ENCODE measurements around the gene GMDS.

Gene GMDS

DNA sequence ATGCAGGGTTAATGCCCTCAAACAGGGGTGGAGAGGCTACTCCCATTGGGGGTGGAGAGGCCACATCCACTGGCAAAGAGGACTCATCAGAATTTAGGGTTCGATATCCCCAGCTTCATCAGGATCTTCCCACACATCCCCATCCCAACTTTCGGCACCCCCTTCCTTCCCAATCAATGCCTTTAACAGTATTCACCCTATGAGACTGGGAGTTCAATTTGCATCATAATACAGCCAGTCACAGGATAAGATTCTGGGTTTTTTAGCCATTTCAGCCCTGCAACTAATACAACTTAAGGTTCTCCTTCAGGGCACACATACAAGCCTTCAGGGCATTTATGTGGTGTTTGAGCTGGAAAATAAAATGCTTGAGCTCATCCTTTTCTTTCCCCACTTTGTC, 80.9 kb downstream of the GMDS start:
- Histone ChIP-seq H3K27me3 (ENCODE audit: low read depth, low read length) (no peaks in the 10 kb centered on the region), H3K4me1 (ENCODE audit: low read length) (no peaks in the 10 kb centered on the region), H3K27ac (ENCODE audit: low read length) (no peak overlapping the region), H4K20me1 (ENCODE audit: insufficient read depth, low read length) (no peaks in the 10 kb centered on the region), H3K9me3 (ENCODE audit: insufficient read depth, low read length) (no peaks in the 10 kb centered on the region), H3K9ac (ENCODE audit: low read length) (no peak overlapping the region), H3K36me3 (replicated peaks; ENCODE audit: low read depth, low read length) (peaks cover 3% of the 10 kb centered on the region), H3K4me2 (ENCODE audit: low read length) (no peak overlapping the region), H2AFZ (ENCODE audit: low read depth, low read length) (no peak overlapping the region), H3K4me3 (ENCODE audit: low read length) (no peak overlapping the region), H3K79me2 (ENCODE audit: low read length) (no peaks in the 10 kb centered on the region)
- no peak for TF ChIP-seq EZH2phosphoT487 (IDR thresholded peaks at IDR 0.05; ENCODE audit: low read depth)
- TF ChIP-seq, protein P1, sequence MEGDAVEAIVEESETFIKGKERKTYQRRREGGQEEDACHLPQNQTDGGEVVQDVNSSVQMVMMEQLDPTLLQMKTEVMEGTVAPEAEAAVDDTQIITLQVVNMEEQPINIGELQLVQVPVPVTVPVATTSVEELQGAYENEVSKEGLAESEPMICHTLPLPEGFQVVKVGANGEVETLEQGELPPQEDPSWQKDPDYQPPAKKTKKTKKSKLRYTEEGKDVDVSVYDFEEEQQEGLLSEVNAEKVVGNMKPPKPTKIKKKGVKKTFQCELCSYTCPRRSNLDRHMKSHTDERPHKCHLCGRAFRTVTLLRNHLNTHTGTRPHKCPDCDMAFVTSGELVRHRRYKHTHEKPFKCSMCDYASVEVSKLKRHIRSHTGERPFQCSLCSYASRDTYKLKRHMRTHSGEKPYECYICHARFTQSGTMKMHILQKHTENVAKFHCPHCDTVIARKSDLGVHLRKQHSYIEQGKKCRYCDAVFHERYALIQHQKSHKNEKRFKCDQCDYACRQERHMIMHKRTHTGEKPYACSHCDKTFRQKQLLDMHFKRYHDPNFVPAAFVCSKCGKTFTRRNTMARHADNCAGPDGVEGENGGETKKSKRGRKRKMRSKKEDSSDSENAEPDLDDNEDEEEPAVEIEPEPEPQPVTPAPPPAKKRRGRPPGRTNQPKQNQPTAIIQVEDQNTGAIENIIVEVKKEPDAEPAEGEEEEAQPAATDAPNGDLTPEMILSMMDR (IDR thresholded peaks at IDR 0.05; ENCODE audit: low read depth, low read length) = no peak

DNA sequence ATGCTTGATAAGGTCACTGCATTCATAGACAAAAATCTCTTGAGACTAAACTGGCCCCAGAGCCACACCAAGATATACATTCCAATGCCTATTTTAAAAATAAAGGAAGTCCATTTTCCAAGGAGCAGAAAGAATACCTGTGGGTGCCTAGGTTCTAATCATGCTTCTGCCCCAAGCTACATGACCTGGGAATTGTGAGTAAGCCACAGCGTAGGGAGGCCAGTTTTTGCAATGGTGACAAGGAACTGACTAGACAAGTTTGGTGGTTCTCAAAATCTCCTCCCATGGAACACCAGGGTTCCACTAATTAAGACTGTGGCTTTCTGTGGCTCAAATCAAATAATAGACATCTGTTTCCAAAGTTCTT, 83.3 kb downstream of the GMDS start:
- H2AFZ ChIP-seq (ENCODE audit: low read depth, low read length) = no peak overlapping the region
- H3K27ac ChIP-seq (ENCODE audit: low read length) = no peak overlapping the region
- H3K4me1 ChIP-seq (ENCODE audit: low read length) = peaks cover 9% of the 10 kb centered on the region
- no peak overlapping the region for H3K4me3 ChIP-seq (ENCODE audit: low read length)
- H3K9ac ChIP-seq (ENCODE audit: low read length) = no peak overlapping the region
- H4K20me1 ChIP-seq (ENCODE audit: insufficient read depth, low read length) = no peaks in the 10 kb centered on the region
- no peak overlapping the region for H3K4me2 ChIP-seq (ENCODE audit: low read length)
- no peaks in the 10 kb centered on the region for H3K79me2 ChIP-seq (ENCODE audit: low read length)
- TF ChIP-seq, protein P1 (IDR thresholded peaks at IDR 0.05; ENCODE audit: low read depth, low read length) = no peak
- no peak for TF ChIP-seq EZH2phosphoT487 (IDR thresholded peaks at IDR 0.05; ENCODE audit: low read depth)
- H3K9me3 ChIP-seq (ENCODE audit: insufficient read depth, low read length) = no peaks in the 10 kb centered on the region
- H3K27me3 ChIP-seq (ENCODE audit: low read depth, low read length) = no peaks in the 10 kb centered on the region
- H3K36me3 ChIP-seq (replicated peaks; ENCODE audit: low read depth, low read length) = peaks cover 3% of the 10 kb centered on the region

DNA sequence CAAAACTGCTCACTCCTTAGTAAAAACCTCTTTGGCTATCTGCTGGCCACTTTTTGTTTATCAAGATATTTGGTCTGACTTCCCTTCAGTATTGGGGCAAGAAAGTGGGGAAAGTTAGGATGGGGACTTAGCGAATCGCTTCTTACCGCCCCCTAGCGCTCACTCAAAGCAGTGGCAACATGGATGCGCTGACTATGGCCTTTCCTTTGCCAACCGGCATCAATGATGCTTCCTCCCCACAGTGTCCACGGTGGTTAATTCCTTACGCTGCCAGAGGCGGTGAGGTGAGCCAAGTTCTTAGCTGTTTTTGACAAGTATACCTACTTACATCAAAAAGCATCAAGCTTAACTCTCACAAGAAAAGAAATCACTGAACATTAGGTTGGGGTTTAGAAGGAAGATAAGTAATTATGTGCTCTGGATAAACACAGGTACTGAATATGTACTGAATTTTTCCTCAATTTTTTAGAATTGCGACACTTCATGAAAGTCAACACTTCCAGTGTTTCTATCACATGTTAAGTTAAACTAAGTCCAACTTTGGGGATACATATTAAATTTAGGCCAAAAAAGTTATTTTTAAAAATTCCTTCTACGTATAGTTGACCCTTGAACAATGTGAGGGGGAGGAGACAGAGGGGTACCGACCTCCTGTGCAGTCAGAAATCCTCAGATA, 86.7 kb downstream of the GMDS start:
- no peak for TF ChIP-seq EZH2phosphoT487 (IDR thresholded peaks at IDR 0.05; ENCODE audit: low read depth)
- TF ChIP-seq, protein P1 (IDR thresholded peaks at IDR 0.05; ENCODE audit: low read depth, low read length) = no peak
- Histone ChIP-seq H3K4me3 (ENCODE audit: low read length) (no peak overlapping the region), H3K27ac (ENCODE audit: low read length) (no peak overlapping the region), H3K9ac (ENCODE audit: low read length) (no peak overlapping the region), H2AFZ (ENCODE audit: low read depth, low read length) (no peak overlapping the region), H3K9me3 (ENCODE audit: insufficient read depth, low read length) (no peaks in the 10 kb centered on the region), H3K36me3 (replicated peaks; ENCODE audit: low read depth, low read length) (no peaks in the 10 kb centered on the region), H4K20me1 (ENCODE audit: insufficient read depth, low read length) (no peaks in the 10 kb centered on the region), H3K4me2 (ENCODE audit: low read length) (no peak overlapping the region), H3K27me3 (ENCODE audit: low read depth, low read length) (no peaks in the 10 kb centered on the region), H3K4me1 (ENCODE audit: low read length) (peaks cover 12% of the 10 kb centered on the region), H3K79me2 (ENCODE audit: low read length) (no peaks in the 10 kb centered on the region)

DNA sequence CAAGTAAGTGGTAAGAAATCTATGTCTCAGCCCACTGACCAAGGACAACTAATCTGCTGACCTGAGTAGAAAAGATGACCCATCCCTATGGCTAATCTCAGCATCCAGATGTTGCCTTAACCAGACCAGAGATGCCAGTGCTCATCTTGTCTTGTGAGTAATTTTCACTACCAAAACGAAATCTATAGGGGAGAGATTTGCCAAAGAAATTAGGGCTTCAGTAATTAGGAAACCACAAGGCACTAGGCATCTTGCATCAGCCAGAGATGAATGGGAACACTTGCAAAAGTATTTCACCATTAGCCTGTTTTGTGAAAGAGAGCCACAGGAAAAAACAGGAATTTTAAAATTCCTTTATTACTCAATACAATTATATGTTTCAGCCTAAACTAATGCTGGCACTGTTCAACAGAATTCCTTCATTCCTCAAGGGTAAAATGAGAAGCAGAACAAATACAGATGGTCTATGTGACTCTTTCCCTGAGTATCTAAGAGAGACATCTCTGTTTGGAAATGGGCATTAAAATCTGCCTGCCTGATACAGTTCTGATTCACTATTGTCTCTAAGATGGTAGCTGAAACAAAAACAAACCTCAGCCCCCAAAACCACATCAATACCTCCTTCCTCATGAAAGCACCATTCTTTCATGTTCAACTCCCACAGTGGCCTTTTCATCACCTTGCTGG, 87.8 kb downstream of the GMDS start:
- Histone ChIP-seq H3K36me3 (replicated peaks; ENCODE audit: low read depth, low read length) (no peaks in the 10 kb centered on the region), H3K27me3 (ENCODE audit: low read depth, low read length) (no peaks in the 10 kb centered on the region), H2AFZ (ENCODE audit: low read depth, low read length) (no peak overlapping the region), H3K79me2 (ENCODE audit: low read length) (no peaks in the 10 kb centered on the region), H3K27ac (ENCODE audit: low read length) (no peak overlapping the region), H4K20me1 (ENCODE audit: insufficient read depth, low read length) (no peaks in the 10 kb centered on the region), H3K9ac (ENCODE audit: low read length) (no peak overlapping the region), H3K4me2 (ENCODE audit: low read length) (no peak overlapping the region), H3K4me1 (ENCODE audit: low read length) (peaks cover 12% of the 10 kb centered on the region), H3K4me3 (ENCODE audit: low read length) (no peak overlapping the region), H3K9me3 (ENCODE audit: insufficient read depth, low read length) (no peaks in the 10 kb centered on the region)
- TF ChIP-seq, protein P1 (IDR thresholded peaks at IDR 0.05; ENCODE audit: low read depth, low read length) = no peak
- TF ChIP-seq EZH2phosphoT487 (IDR thresholded peaks at IDR 0.05; ENCODE audit: low read depth) = no peak

All from OCI-LY3 (cell line).